ENCODE data around the gene MRPL52.

The MRPL52 gene

DNA sequence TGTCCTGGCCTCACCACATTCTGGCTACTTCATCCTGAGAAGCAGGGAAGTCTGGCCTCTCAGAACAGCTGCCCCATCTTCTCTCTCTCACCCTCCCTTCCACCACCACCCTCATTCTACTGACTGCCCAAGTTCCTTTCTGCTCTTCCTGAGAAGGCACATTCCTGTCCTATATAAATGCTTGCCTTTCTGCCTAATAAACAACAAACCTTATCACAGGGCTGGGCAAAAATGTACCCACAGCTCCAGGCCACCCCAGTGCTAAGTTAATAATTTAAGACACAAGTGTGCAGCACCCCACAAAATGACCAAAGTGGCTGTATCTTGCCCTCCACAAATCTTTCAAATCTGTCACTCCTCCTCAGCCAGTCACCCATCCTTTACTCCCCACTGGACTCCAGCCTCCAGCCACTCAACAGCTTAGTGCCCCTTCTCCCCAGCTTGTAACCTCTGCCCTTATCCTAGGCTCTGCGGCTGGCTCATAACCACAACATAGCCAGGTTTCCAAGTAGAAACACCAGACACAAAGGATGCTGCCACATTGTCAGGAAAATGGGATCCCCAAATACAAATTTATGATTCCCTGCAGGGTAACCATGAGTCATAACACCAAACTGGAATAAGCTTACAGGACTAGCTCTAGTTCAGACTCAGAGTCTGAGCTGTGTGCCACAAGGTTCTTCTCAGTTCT, 48.2 kb upstream of the MRPL52 start:
- H3K79me2 ChIP-seq (ENCODE audit: insufficient read depth, low read length), result no peaks in the 10 kb centered on the region
- no peaks in the 10 kb centered on the region for H3K9me2 ChIP-seq (replicated peaks; ENCODE audit: insufficient read depth, low read length)
- H3K27me3 ChIP-seq (ENCODE audit: low read length), result no peaks in the 10 kb centered on the region
- no peaks in the 10 kb centered on the region for H4K20me1 ChIP-seq (ENCODE audit: low read depth, low read length)
- H3K27ac ChIP-seq (ENCODE audit: low read depth, low read length), result peak overlapping the region; percentile 9; the same call in 1 of the 2 replicates
- H2AFZ ChIP-seq (ENCODE audit: low read depth, low read length, severe bottlenecking), result no peak overlapping the region
- H3K9ac ChIP-seq (ENCODE audit: low read length), result no peak overlapping the region; the same call in 1 of the 2 replicates
- no peak overlapping the region for H3K4me2 ChIP-seq (ENCODE audit: low read depth, low read length, poor library complexity, severe bottlenecking)
- no peak overlapping the region for H3K4me3 ChIP-seq (ENCODE audit: insufficient read depth, low read length, poor library complexity, severe bottlenecking)
- no peaks in the 10 kb centered on the region for H3K9me3 ChIP-seq (ENCODE audit: insufficient read depth, low read length)
- no peaks in the 10 kb centered on the region for H3K36me3 ChIP-seq (ENCODE audit: low read length)
- TF ChIP-seq EZH2phosphoT487 (conservative IDR thresholded peaks at IDR 0.05; ENCODE audit: low read length), result no peak
- TF ChIP-seq, protein P1, sequence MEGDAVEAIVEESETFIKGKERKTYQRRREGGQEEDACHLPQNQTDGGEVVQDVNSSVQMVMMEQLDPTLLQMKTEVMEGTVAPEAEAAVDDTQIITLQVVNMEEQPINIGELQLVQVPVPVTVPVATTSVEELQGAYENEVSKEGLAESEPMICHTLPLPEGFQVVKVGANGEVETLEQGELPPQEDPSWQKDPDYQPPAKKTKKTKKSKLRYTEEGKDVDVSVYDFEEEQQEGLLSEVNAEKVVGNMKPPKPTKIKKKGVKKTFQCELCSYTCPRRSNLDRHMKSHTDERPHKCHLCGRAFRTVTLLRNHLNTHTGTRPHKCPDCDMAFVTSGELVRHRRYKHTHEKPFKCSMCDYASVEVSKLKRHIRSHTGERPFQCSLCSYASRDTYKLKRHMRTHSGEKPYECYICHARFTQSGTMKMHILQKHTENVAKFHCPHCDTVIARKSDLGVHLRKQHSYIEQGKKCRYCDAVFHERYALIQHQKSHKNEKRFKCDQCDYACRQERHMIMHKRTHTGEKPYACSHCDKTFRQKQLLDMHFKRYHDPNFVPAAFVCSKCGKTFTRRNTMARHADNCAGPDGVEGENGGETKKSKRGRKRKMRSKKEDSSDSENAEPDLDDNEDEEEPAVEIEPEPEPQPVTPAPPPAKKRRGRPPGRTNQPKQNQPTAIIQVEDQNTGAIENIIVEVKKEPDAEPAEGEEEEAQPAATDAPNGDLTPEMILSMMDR (IDR thresholded peaks at IDR 0.05; ENCODE audit: insufficient read depth, low read length, poor library complexity, severe bottlenecking), result no peak
- H3F3A ChIP-seq (ENCODE audit: insufficient read depth), result peaks cover 6% of the 10 kb centered on the region; the same call in 1 of the 2 replicates

DNA sequence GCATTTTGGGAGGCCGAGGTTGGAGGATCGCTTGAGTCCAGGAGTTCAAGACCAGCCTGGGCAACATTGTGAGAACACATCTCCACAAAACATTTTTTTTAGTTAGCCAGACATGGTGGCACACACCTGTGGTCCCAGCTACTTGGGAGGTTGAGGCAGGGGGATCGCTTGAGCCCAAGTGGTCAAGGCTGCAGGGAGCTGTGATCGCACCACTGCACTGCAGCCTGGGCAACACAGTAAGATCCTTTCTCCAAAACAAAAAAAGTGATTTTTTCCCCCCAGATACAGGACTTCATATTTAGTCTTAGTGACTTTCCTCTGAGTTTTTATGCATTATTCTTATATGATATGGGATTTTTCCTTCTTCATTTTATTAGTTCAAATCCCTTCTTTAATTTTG, 43.0 kb upstream of the MRPL52 start:
- Histone ChIP-seq H3K9me3 (ENCODE audit: insufficient read depth, low read length) (no peaks in the 10 kb centered on the region), H3K36me3 (ENCODE audit: low read length) (no peaks in the 10 kb centered on the region), H3K4me3 (ENCODE audit: insufficient read depth, low read length, poor library complexity, severe bottlenecking) (no peak overlapping the region), H3K9me2 (replicated peaks; ENCODE audit: insufficient read depth, low read length) (no peaks in the 10 kb centered on the region), H3K27ac (ENCODE audit: low read depth, low read length) (no peak overlapping the region), H2AFZ (ENCODE audit: low read depth, low read length, severe bottlenecking) (no peak overlapping the region), H3K9ac (ENCODE audit: low read length) (no peak overlapping the region), H3K4me2 (ENCODE audit: low read depth, low read length, poor library complexity, severe bottlenecking) (peak overlapping the region; percentile 37), H3F3A (ENCODE audit: insufficient read depth) (peaks cover 12% of the 10 kb centered on the region), H4K20me1 (ENCODE audit: low read depth, low read length) (no peaks in the 10 kb centered on the region), H3K79me2 (ENCODE audit: insufficient read depth, low read length) (no peaks in the 10 kb centered on the region; the same call in 1 of the 2 replicates), H3K27me3 (ENCODE audit: low read length) (no peaks in the 10 kb centered on the region)
- TF ChIP-seq, protein P1 (IDR thresholded peaks at IDR 0.05; ENCODE audit: insufficient read depth, low read length, poor library complexity, severe bottlenecking), result no peak
- TF ChIP-seq EZH2phosphoT487 (conservative IDR thresholded peaks at IDR 0.05; ENCODE audit: low read length), result no peak

DNA sequence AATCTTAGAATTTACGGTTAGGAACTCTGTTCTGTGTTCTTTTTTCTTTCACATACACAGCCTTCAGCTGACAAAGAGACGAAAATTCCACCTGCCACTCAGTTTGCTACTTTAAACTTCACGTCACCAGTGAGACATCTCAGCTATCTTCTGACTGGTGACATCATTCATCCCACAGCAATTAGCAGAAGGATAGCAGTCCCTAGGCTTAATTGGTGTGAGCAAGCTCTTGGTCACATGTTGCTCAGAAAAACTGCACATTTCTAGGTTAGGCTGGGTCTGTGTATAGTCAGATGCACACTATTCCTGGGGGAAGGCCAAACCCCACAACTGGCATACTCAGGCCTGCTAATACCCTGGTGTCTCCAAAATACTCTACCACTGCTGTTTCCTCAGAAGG, 38.4 kb upstream of the MRPL52 start:
- H2AFZ ChIP-seq (ENCODE audit: low read depth, low read length, severe bottlenecking), result no peak overlapping the region
- no peak overlapping the region for H3K4me3 ChIP-seq (ENCODE audit: insufficient read depth, low read length, poor library complexity, severe bottlenecking)
- H3K9me2 ChIP-seq (replicated peaks; ENCODE audit: insufficient read depth, low read length), result no peaks in the 10 kb centered on the region
- H3K36me3 ChIP-seq (ENCODE audit: low read length), result no peaks in the 10 kb centered on the region
- no peaks in the 10 kb centered on the region for H4K20me1 ChIP-seq (ENCODE audit: low read depth, low read length)
- H3K79me2 ChIP-seq (ENCODE audit: insufficient read depth, low read length), result no peaks in the 10 kb centered on the region; the same call in 1 of the 2 replicates
- H3F3A ChIP-seq (ENCODE audit: insufficient read depth), result peaks cover 15% of the 10 kb centered on the region
- H3K4me2 ChIP-seq (ENCODE audit: low read depth, low read length, poor library complexity, severe bottlenecking), result peak overlapping the region; percentile 72
- TF ChIP-seq, protein P1 (IDR thresholded peaks at IDR 0.05; ENCODE audit: insufficient read depth, low read length, poor library complexity, severe bottlenecking), result no peak
- no peak for TF ChIP-seq EZH2phosphoT487 (conservative IDR thresholded peaks at IDR 0.05; ENCODE audit: low read length)
- peak overlapping the region; percentile 87 for H3K27ac ChIP-seq (ENCODE audit: low read depth, low read length)
- no peaks in the 10 kb centered on the region for H3K9me3 ChIP-seq (ENCODE audit: insufficient read depth, low read length)
- H3K9ac ChIP-seq (ENCODE audit: low read length), result peak overlapping the region; percentile 45
- no peaks in the 10 kb centered on the region for H3K27me3 ChIP-seq (ENCODE audit: low read length)

Measured in SU-DHL-6 (cell line).